ENCODE data around the gene HGFAC.

Gene HGFAC

GRCh38 chr4:3405176-3405575 is 36.6 kb upstream of the HGFAC start:
- Histone ChIP-seq H3K27me3 (replicated peaks; ENCODE audit: control insufficient read depth, insufficient read depth, low read length) (no peaks in the 10 kb centered on the region; the same call in none of the 2 replicates), H3K4me3 (replicated peaks; ENCODE audit: low read depth, low read length) (no peak overlapping the region), H3K36me3 (ENCODE audit: control insufficient read depth, insufficient read depth, low read length) (no peaks in the 10 kb centered on the region)
- TF ChIP-seq CTCF (IDR thresholded peaks at IDR 0.05; ENCODE audit: insufficient read depth, low read length, poor library complexity, severe bottlenecking): no peak
- no peak for DNase-seq (ENCODE audit: extremely low read depth, insufficient read length)

GRCh38 chr4:3406021-3406420 is 35.7 kb upstream of the HGFAC start:
- Histone ChIP-seq H3K27me3 (replicated peaks; ENCODE audit: control insufficient read depth, insufficient read depth, low read length) (no peaks in the 10 kb centered on the region; the same call in none of the 2 replicates), H3K4me3 (replicated peaks; ENCODE audit: low read depth, low read length) (no peak overlapping the region), H3K36me3 (ENCODE audit: control insufficient read depth, insufficient read depth, low read length) (no peaks in the 10 kb centered on the region)
- TF ChIP-seq CTCF (IDR thresholded peaks at IDR 0.05; ENCODE audit: insufficient read depth, low read length, poor library complexity, severe bottlenecking): no peak
- DNase-seq (ENCODE audit: extremely low read depth, insufficient read length): no peak

- H3K27me3 ChIP-seq (replicated peaks; ENCODE audit: control insufficient read depth, insufficient read depth, low read length): no peaks in the 10 kb centered on the region; the same call in none of the 2 replicates
- no peak overlapping the region for H3K4me3 ChIP-seq (replicated peaks; ENCODE audit: low read depth, low read length)
- DNase-seq (ENCODE audit: extremely low read depth, insufficient read length): no peak
- H3K36me3 ChIP-seq (ENCODE audit: control insufficient read depth, insufficient read depth, low read length): no peaks in the 10 kb centered on the region
- TF ChIP-seq CTCF (IDR thresholded peaks at IDR 0.05; ENCODE audit: insufficient read depth, low read length, poor library complexity, severe bottlenecking): no peak
Observed at GRCh38 chr4:3406431-3406830, 35.3 kb upstream of the HGFAC start.

- DNase-seq (ENCODE audit: extremely low read depth, insufficient read length): no peak
- Histone ChIP-seq H3K27me3 (replicated peaks; ENCODE audit: control insufficient read depth, insufficient read depth, low read length) (no peaks in the 10 kb centered on the region; the same call in none of the 2 replicates), H3K36me3 (ENCODE audit: control insufficient read depth, insufficient read depth, low read length) (no peaks in the 10 kb centered on the region), H3K4me3 (replicated peaks; ENCODE audit: low read depth, low read length) (no peak overlapping the region)
- TF ChIP-seq CTCF (IDR thresholded peaks at IDR 0.05; ENCODE audit: insufficient read depth, low read length, poor library complexity, severe bottlenecking): no peak
Observed at GRCh38 chr4:3407171-3407771, 34.5 kb upstream of the HGFAC start.

GRCh38 chr4:3407930-3408792 is 33.6 kb upstream of the HGFAC start:
- no peak for TF ChIP-seq CTCF (IDR thresholded peaks at IDR 0.05; ENCODE audit: insufficient read depth, low read length, poor library complexity, severe bottlenecking)
- no peaks in the 10 kb centered on the region; the same call in none of the 2 replicates for H3K27me3 ChIP-seq (replicated peaks; ENCODE audit: control insufficient read depth, insufficient read depth, low read length)
- H3K4me3 ChIP-seq (replicated peaks; ENCODE audit: low read depth, low read length): no peak overlapping the region
- DNase-seq (ENCODE audit: extremely low read depth, insufficient read length): no peak
- no peaks in the 10 kb centered on the region for H3K36me3 ChIP-seq (ENCODE audit: control insufficient read depth, insufficient read depth, low read length)
